Measurements from ENCODE around the gene WTAP.
"Not testable (repeated sequence)": the region's sequence is repeated elsewhere in the genome, so short reads cannot be mapped to it uniquely, and the experiment has no call there.

WTAP gene

GRCh38 chr6:159778131-159778530, 50.8 kb downstream of the WTAP start:
- DNase-seq (ENCODE audit: insufficient read length, low spot score), result no peak
- FAIRE-seq, result no peak
- no peak for TF ChIP-seq POLR2A (IDR thresholded peaks at IDR 0.05; ENCODE audit: low read depth, low read length)

- no peak for DNase-seq (ENCODE audit: insufficient read length, low spot score)
- no peak for TF ChIP-seq POLR2A (IDR thresholded peaks at IDR 0.05; ENCODE audit: low read depth, low read length)
- FAIRE-seq, result no peak
These were observed 51.3 kb downstream of the WTAP start for GRCh38 chr6:159778542-159779103.

- no peak for TF ChIP-seq POLR2A (IDR thresholded peaks at IDR 0.05; ENCODE audit: low read depth, low read length)
- no peak for DNase-seq (ENCODE audit: insufficient read length, low spot score)
These were observed 61.0 kb downstream of the WTAP start for GRCh38 chr6:159788276-159788675.

GRCh38 chr6:159788753-159789376, 61.6 kb downstream of the WTAP start:
- no peak for FAIRE-seq
- no peak for TF ChIP-seq POLR2A (IDR thresholded peaks at IDR 0.05; ENCODE audit: low read depth, low read length)
- peak; percentile 15 for DNase-seq (ENCODE audit: insufficient read length, low spot score)

More at GRCh38 chr6:159788276-159788675, 61.0 kb downstream of the WTAP start:
- no peak for FAIRE-seq

GRCh38 chr6:159789377-159790148, 62.3 kb downstream of the WTAP start, which contains the start of gene TCP1:
Gene TCP1 (minus strand): TSS chr6:159789602. CDS start chr6:159789468, 134 bp downstream.
- peak; percentile 97 for TF ChIP-seq POLR2A (IDR thresholded peaks at IDR 0.05; ENCODE audit: low read depth, low read length)
- DNase-seq (ENCODE audit: insufficient read length, low spot score) (peak; percentile 77), FAIRE-seq (peak; percentile 61)

GRCh38 chr6:159790149-159790955, 63.0 kb downstream of the WTAP start, which contains the start of gene MRPL18:
Gene MRPL18 (plus strand): TSS chr6:159790467. CDS start chr6:159790588, 121 bp downstream.
- FAIRE-seq (peak; percentile 73), DNase-seq (ENCODE audit: insufficient read length, low spot score) (peak; percentile 70)
- TF ChIP-seq POLR2A (IDR thresholded peaks at IDR 0.05; ENCODE audit: low read depth, low read length), result no peak

GRCh38 chr6:159790956-159791598, 63.8 kb downstream of the WTAP start:
- DNase-seq (ENCODE audit: insufficient read length, low spot score), result no peak
- no peak for FAIRE-seq
- TF ChIP-seq POLR2A (IDR thresholded peaks at IDR 0.05; ENCODE audit: low read depth, low read length), result no peak

GRCh38 chr6:159794976-159795375, 67.7 kb downstream of the WTAP start:
- not testable (repeated sequence) for DNase-seq (ENCODE audit: insufficient read length, low spot score); FAIRE-seq

GRCh38 chr6:159797554-159797953, 70.2 kb downstream of the WTAP start:
- FAIRE-seq, result no peak

GRCh38 chr6:159800141-159800865, 73.0 kb downstream of the WTAP start, which contains the start of gene PNLDC1:
Gene PNLDC1 (plus strand): TSS chr6:159800276. CDS start chr6:159800308, 32 bp downstream.
- FAIRE-seq (no peak), DNase-seq (ENCODE audit: insufficient read length, low spot score) (no peak)
- no peak for TF ChIP-seq POLR2A (IDR thresholded peaks at IDR 0.05; ENCODE audit: low read depth, low read length)

More at GRCh38 chr6:159797554-159797953, 70.2 kb downstream of the WTAP start:
- no peak for TF ChIP-seq POLR2A (IDR thresholded peaks at IDR 0.05; ENCODE audit: low read depth, low read length)
- no peak for DNase-seq (ENCODE audit: insufficient read length, low spot score)

GRCh38 chr6:159801935-159802334, 74.6 kb downstream of the WTAP start:
- no peak for TF ChIP-seq POLR2A (IDR thresholded peaks at IDR 0.05; ENCODE audit: low read depth, low read length)
- FAIRE-seq (no peak), DNase-seq (ENCODE audit: insufficient read length, low spot score) (no peak)

- no peak for TF ChIP-seq POLR2A (IDR thresholded peaks at IDR 0.05; ENCODE audit: low read depth, low read length)
- DNase-seq (ENCODE audit: insufficient read length, low spot score), result no peak
- no peak for FAIRE-seq
These were observed 77.2 kb downstream of the WTAP start for GRCh38 chr6:159804504-159804903.
